DOHH2 (cell line): Measurements from ENCODE around the gene CES2.

ENCODE experiments used
- H3F3A ChIP-seq: fragments of 200-600 bp; sonication (generic), shearing (Covaris generic); 2 replicates; pipeline ENCODE4 v1.6.0; 2016; ENCODE audit warnings: antibody characterized with exemption, mild to moderate bottlenecking; ENCODE audit not compliant: control insufficient read depth, insufficient read depth
- H3K27ac ChIP-seq: fragments of 200-600 bp; sonication (generic); 2 replicates; pipeline ENCODE4 v1.5.1; 2014; ENCODE audit warnings: low read depth, mild to moderate bottlenecking, low read length, moderate library complexity
- H3K27me3 ChIP-seq: fragments of 200-600 bp; sonication (generic); 2 replicates; pipeline ENCODE4 v1.6.1; 2014; ENCODE audit warnings: mild to moderate bottlenecking, low read length, mixed read lengths; ENCODE audit not compliant: control insufficient read depth
- H3K36me3 ChIP-seq: fragments of 200-600 bp; sonication (generic); 2 replicates; pipeline ENCODE4 v1.6.1; 2014; ENCODE audit warnings: mild to moderate bottlenecking, low read length, moderate library complexity, mixed read lengths; ENCODE audit not compliant: control insufficient read depth
- H3K4me1 ChIP-seq: fragments of 200-600 bp; sonication (generic); 2 replicates; pipeline ENCODE4 v1.6.1; 2014; ENCODE audit warnings: mild to moderate bottlenecking, low read length, mixed read lengths; ENCODE audit not compliant: control insufficient read depth
- H3K4me2 ChIP-seq: fragments of 200-600 bp; sonication (generic); 2 replicates; pipeline ENCODE4 v1.6.0; 2014; ENCODE audit warnings: mild to moderate bottlenecking, low read length, moderate library complexity
- H3K4me3 ChIP-seq: fragments of 200-600 bp; sonication (generic); 2 replicates; pipeline ENCODE4 v1.5.1; 2014; ENCODE audit warnings: mild to moderate bottlenecking, low read length, mixed read lengths
- H3K79me2 ChIP-seq: fragments of 200-600 bp; sonication (generic); 2 replicates; pipeline ENCODE4 v1.6.1; 2014; ENCODE audit warnings: mild to moderate bottlenecking, low read length, mixed read lengths; ENCODE audit not compliant: control insufficient read depth
- H3K9me2 ChIP-seq: fragments of 200-600 bp; sonication (generic); replicated peaks from 2 replicates; pipeline ENCODE4 v1.6.1; 2014; ENCODE audit warnings: mild to moderate bottlenecking, low read length, mixed read lengths; ENCODE audit not compliant: control insufficient read depth
- H3K9me3 ChIP-seq: fragments of 200-600 bp; sonication (generic); 2 replicates; pipeline ENCODE4 v1.6.1; 2014; ENCODE audit warnings: antibody characterized with exemption, low read length, mixed read lengths; ENCODE audit not compliant: control insufficient read depth, insufficient read depth
- H4K20me1 ChIP-seq: fragments of 200-600 bp; sonication (generic); 2 replicates; pipeline ENCODE4 v1.6.0; 2014; ENCODE audit warnings: low read depth, mild to moderate bottlenecking, antibody characterized with exemption, low read length, moderate library complexity; ENCODE audit not compliant: control insufficient read depth, insufficient read depth
- CTCF ChIP-seq: fragments of 200-600 bp; sonication (generic); IDR thresholded peaks from one replicate; pipeline ENCODE4 v1.5.1; 2014; ENCODE audit warnings: antibody characterized with exemption, mild to moderate bottlenecking, low read depth, low read length; ENCODE audit not compliant: poor library complexity, severe bottlenecking
- EZH2phosphoT487 ChIP-seq: fragments of 200-600 bp; sonication (generic); IDR thresholded peaks from 2 replicates; pipeline ENCODE4 v1.6.1; 2017; ENCODE audit warnings: borderline replicate concordance, mild to moderate bottlenecking, antibody characterized with exemption, low read length, moderate library complexity, mixed read lengths

The CES2 gene

GRCh38 chr16:66911112-66911511 lies 24.2 kb upstream of the CES2 start:
- no peaks in the 10 kb centered on the region for H3K9me3 ChIP-seq
- H3F3A ChIP-seq = no peaks in the 10 kb centered on the region
- H3K4me2 ChIP-seq = no peak overlapping the region

GRCh38 chr16:66911801-66912200 lies 23.5 kb upstream of the CES2 start:
- Histone ChIP-seq H4K20me1 (no peaks in the 10 kb centered on the region), H3K4me2 (no peak overlapping the region), H3K4me1 (no peaks in the 10 kb centered on the region), H3K9me3 (no peaks in the 10 kb centered on the region), H3K27me3 (peaks cover 6% of the 10 kb centered on the region), H3K27ac (no peak overlapping the region), H3K4me3 (no peak overlapping the region), H3K9me2 (no peaks in the 10 kb centered on the region), H3K36me3 (no peaks in the 10 kb centered on the region), H3F3A (no peaks in the 10 kb centered on the region), H3K79me2 (no peaks in the 10 kb centered on the region)
- TF ChIP-seq EZH2phosphoT487 (no peak), CTCF (no peak)

More at GRCh38 chr16:66911112-66911511, 24.2 kb upstream of the CES2 start:
- H3K27ac ChIP-seq = no peak overlapping the region
- H3K27me3 ChIP-seq = peaks cover 7% of the 10 kb centered on the region
- H3K79me2 ChIP-seq = no peaks in the 10 kb centered on the region
- no peaks in the 10 kb centered on the region for H3K4me1 ChIP-seq
- no peaks in the 10 kb centered on the region for H3K36me3 ChIP-seq
- no peak for TF ChIP-seq EZH2phosphoT487
- no peak for TF ChIP-seq CTCF
- no peaks in the 10 kb centered on the region for H3K9me2 ChIP-seq
- no peak overlapping the region for H3K4me3 ChIP-seq
- H4K20me1 ChIP-seq = no peaks in the 10 kb centered on the region

GRCh38 chr16:66913081-66913480 lies 22.2 kb upstream of the CES2 start:
- no peaks in the 10 kb centered on the region for H3K36me3 ChIP-seq
- H3K27ac ChIP-seq = no peak overlapping the region
- no peaks in the 10 kb centered on the region for H3K9me2 ChIP-seq
- H3F3A ChIP-seq = no peaks in the 10 kb centered on the region
- H4K20me1 ChIP-seq = no peaks in the 10 kb centered on the region
- TF ChIP-seq CTCF = no peak
- TF ChIP-seq EZH2phosphoT487 = no peak
- H3K4me2 ChIP-seq = no peak overlapping the region
- H3K4me3 ChIP-seq = no peak overlapping the region
- no peaks in the 10 kb centered on the region for H3K9me3 ChIP-seq
- no peaks in the 10 kb centered on the region for H3K79me2 ChIP-seq
- H3K27me3 ChIP-seq = no peaks in the 10 kb centered on the region; the same call in 1 of the 2 replicates
- H3K4me1 ChIP-seq = no peaks in the 10 kb centered on the region

GRCh38 chr16:66913711-66914110 lies 21.6 kb upstream of the CES2 start:
- no peaks in the 10 kb centered on the region for H3K9me2 ChIP-seq
- H3K4me1 ChIP-seq = no peaks in the 10 kb centered on the region
- TF ChIP-seq EZH2phosphoT487 = no peak
- TF ChIP-seq CTCF = no peak
- no peak overlapping the region for H3K27ac ChIP-seq
- H4K20me1 ChIP-seq = no peaks in the 10 kb centered on the region
- no peaks in the 10 kb centered on the region for H3K36me3 ChIP-seq
- no peaks in the 10 kb centered on the region for H3F3A ChIP-seq
- no peak overlapping the region for H3K4me3 ChIP-seq
- H3K79me2 ChIP-seq = no peaks in the 10 kb centered on the region
- no peaks in the 10 kb centered on the region for H3K27me3 ChIP-seq
- H3K4me2 ChIP-seq = no peak overlapping the region
- H3K9me3 ChIP-seq = no peaks in the 10 kb centered on the region
